Subcutaneous abdominal adipose tissue (tissue), 5 donors: ENCODE measurements around the gene CDC5L.

Experiments used
- H3K27ac ChIP-seq: one replicate; pipeline ENCODE4 v1.7.0; 2013; ENCODE audit warnings: low read depth, mild to moderate bottlenecking, inconsistent platforms, low read length, moderate library complexity
- H3K27me3 ChIP-seq, 5 donors: one replicate each; pipeline ENCODE4 v1.7.0; 2013; ENCODE audit warnings: low read length in 5 of 5, inconsistent platforms in 1 of 5; ENCODE audit not compliant: control insufficient read depth in 5 of 5, insufficient read depth in 4 of 5
- H3K36me3 ChIP-seq, 5 donors: one replicate each; pipeline ENCODE4 v1.7.0; 2013; ENCODE audit warnings: low read length in 5 of 5; ENCODE audit not compliant: control insufficient read depth in 5 of 5, insufficient read depth in 5 of 5
- H3K4me1 ChIP-seq, 5 donors: one replicate each; pipeline ENCODE4 v1.7.0; 2013; ENCODE audit warnings: low read length in 5 of 5, mild to moderate bottlenecking in 3 of 5, moderate library complexity in 1 of 5; ENCODE audit not compliant: control insufficient read depth in 5 of 5, insufficient read depth in 5 of 5
- H3K4me3 ChIP-seq, 5 donors: one replicate each; pipeline ENCODE4 v1.7.0; 2013; ENCODE audit warnings: low read length in 5 of 5, low read depth in 1 of 5
- H3K9ac ChIP-seq, 5 donors: one replicate each; pipeline ENCODE4 v1.7.0; 2013; ENCODE audit warnings: low read length in 5 of 5, mild to moderate bottlenecking in 4 of 5, moderate library complexity in 3 of 5
- H3K9me3 ChIP-seq, 5 donors: one replicate each; pipeline ENCODE4 v1.7.0; 2013; ENCODE audit warnings: low read length in 5 of 5; ENCODE audit not compliant: control insufficient read depth in 5 of 5
- donor health status: healthy.
- donor health status: healthy.
- donor health status: healthy.
- donor health status: healthy.
- donor health status: healthy.

Gene CDC5L

DNA sequence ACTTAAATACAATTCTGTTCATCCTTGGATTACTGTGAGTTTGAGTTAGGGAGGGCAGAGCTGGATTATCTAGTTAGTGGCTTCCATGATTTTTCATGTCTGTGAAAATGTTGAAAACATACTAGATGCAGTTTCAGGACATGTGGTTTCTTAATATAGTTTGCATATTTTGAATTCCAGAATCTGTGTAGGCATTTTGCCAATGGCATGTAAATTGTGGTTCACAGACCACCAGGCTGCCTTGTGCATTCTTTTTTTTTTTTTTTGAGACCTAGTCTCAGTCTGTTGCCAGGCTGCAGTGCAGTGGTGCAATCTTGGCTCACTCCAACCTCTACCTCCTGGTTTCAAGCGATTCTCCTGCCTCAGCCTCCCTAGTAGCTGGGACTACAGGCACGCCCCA lies 42.8 kb downstream of the CDC5L start:
- H3K9me3 ChIP-seq: no peaks in the 10 kb centered on the region
- no peak overlapping the region for H3K4me3 ChIP-seq
- H3K36me3 ChIP-seq: peaks cover 28 to 49% (median 34%) of the 10 kb centered on the region in 5 donors
- no peak overlapping the region for H3K27ac ChIP-seq
- H3K27me3 ChIP-seq: no peaks in the 10 kb centered on the region
- H3K4me1 ChIP-seq: no peaks in the 10 kb centered on the region
- H3K9ac ChIP-seq: no peak overlapping the region

GRCh38 chr6:44431118-44431725 lies 43.7 kb downstream of the CDC5L start:
- peaks cover 22 to 40% (median 25%) of the 10 kb centered on the region in 5 donors for H3K36me3 ChIP-seq
- H3K9ac ChIP-seq: no peak overlapping the region
- H3K27ac ChIP-seq: no peak overlapping the region

DNA sequence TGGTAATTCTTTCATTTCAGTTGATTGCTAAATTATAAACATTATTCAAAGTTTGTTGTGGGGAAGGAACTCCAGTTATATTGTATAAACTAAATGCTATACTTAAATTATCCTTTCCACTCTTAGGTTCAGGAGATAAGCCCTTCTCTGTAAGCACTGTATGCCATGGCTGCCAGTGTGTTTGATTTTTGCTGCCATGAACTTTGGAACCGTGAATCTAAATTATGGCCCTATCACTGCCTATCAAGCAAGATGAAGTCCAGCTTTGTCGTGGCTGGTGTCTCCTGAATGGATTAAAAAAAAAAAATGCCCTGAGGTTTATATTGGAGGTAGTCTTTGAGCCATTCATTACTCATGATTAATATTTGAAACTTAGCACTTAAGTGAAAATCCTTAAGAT lies 44.7 kb downstream of the CDC5L start:
- H3K4me3 ChIP-seq: no peak overlapping the region
- H3K36me3 ChIP-seq: peaks cover 16 to 32% (median 17%) of the 10 kb centered on the region in 5 donors
- no peaks in the 10 kb centered on the region for H3K4me1 ChIP-seq
- no peaks in the 10 kb centered on the region for H3K9me3 ChIP-seq
- no peak overlapping the region for H3K9ac ChIP-seq
- no peak overlapping the region for H3K27ac ChIP-seq
- no peaks in the 10 kb centered on the region for H3K27me3 ChIP-seq

More at GRCh38 chr6:44431118-44431725, 43.7 kb downstream of the CDC5L start:
- no peaks in the 10 kb centered on the region for H3K9me3 ChIP-seq
- H3K4me1 ChIP-seq: no peaks in the 10 kb centered on the region
- H3K27me3 ChIP-seq: no peaks in the 10 kb centered on the region
- no peak overlapping the region for H3K4me3 ChIP-seq

- Histone ChIP-seq H3K4me1 (no peaks in the 10 kb centered on the region), H3K36me3 (peaks cover 12 to 30% (median 17%) of the 10 kb centered on the region in 5 donors)
These were observed 45.2 kb downstream of the CDC5L start for GRCh38 chr6:44432726-44433125.

DNA sequence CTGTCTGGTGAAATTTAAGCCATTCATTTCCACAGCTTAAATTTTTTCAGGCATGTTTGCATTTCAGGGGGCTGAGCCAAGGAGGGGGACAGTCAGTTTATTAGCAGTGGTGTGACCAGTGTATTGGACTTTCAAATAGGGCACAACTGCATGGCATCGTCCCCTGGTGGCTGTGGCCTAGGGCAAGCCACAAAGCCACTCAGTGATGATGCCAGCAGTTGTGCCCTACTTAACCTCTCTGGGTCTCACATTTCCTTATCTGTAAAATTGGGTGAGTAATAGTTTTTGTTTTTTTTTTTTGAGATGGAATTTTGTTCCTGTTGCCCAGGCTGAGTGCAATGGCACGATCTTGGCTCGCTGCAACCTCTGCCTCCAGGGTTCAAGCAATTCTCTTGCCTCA lies 48.0 kb downstream of the CDC5L start:
- Histone ChIP-seq H3K9ac (no peak overlapping the region), H3K36me3 (peaks cover 0 to 17% (median under 1%) of the 10 kb centered on the region in 5 donors), H3K4me3 (no peak overlapping the region), H3K9me3 (no peaks in the 10 kb centered on the region), H3K4me1 (peaks cover 0 to 3% (median 3%) of the 10 kb centered on the region in 5 donors), H3K27me3 (no peaks in the 10 kb centered on the region), H3K27ac (no peak overlapping the region)

More at GRCh38 chr6:44432726-44433125, 45.2 kb downstream of the CDC5L start:
- H3K4me3 ChIP-seq: no peak overlapping the region
- H3K9me3 ChIP-seq: no peaks in the 10 kb centered on the region
- no peak overlapping the region for H3K9ac ChIP-seq
- no peak overlapping the region for H3K27ac ChIP-seq
- H3K27me3 ChIP-seq: no peaks in the 10 kb centered on the region

GRCh38 chr6:44438827-44439226 lies 51.3 kb downstream of the CDC5L start:
- H3K4me1 ChIP-seq: peaks cover 0 to 8% (median 3%) of the 10 kb centered on the region in 5 donors
- peaks cover 0 to 10% (median 2%) of the 10 kb centered on the region in 5 donors for H3K9me3 ChIP-seq
- no peaks in the 10 kb centered on the region for H3K27me3 ChIP-seq
- H3K36me3 ChIP-seq: peaks cover 0 to 24% (median 0%) of the 10 kb centered on the region in 5 donors
- H3K9ac ChIP-seq: no peak overlapping the region
- H3K27ac ChIP-seq: no peak overlapping the region
- no peak overlapping the region for H3K4me3 ChIP-seq

GRCh38 chr6:44439270-44440045 lies 52.0 kb downstream of the CDC5L start:
- Histone ChIP-seq H3K4me1 (peaks cover 0 to 8% (median 3%) of the 10 kb centered on the region in 5 donors), H3K27me3 (no peaks in the 10 kb centered on the region), H3K9me3 (peaks cover 0 to 10% (median 5%) of the 10 kb centered on the region in 5 donors), H3K9ac (no peak overlapping the region), H3K36me3 (peaks cover 0 to 20% (median 4%) of the 10 kb centered on the region in 5 donors), H3K4me3 (no peak overlapping the region), H3K27ac (no peak overlapping the region)

DNA sequence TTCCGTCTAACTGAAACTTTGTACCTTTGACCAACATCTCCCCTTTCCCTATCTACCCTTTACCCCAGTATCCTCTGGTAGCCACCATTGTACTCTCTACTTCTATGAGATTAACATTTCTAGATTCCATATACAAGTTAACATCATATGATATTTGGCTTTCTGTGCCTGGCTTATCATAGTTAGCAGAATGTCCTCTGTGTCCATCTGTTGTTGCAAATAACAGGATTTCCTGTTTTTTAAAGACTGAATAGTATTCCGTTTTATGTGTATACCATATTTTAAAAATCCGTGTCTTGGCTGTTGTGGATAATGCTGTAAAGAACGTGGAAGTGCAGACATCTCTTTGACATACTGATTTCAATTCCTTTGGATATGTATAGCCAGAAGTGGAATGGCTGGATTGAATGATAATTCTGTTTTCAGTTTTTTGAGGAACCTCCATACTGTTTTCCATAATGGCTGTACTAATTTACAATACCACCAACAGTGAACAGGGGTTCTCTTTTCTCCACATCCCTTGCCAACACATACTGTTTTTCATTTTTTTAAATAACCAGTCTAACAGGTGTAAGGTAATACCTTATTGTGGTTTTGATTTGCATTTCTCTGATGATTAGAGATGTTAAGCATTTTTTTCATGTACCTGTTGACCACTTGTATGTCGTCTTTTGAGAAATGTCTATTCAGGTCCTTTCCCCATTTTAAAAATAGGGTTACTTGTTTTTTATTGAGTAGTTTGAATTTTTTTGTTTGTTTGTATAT lies 53.8 kb downstream of the CDC5L start:
- Histone ChIP-seq H3K36me3 (peaks cover 9 to 24% (median 15%) of the 10 kb centered on the region in 5 donors), H3K9me3 (peaks cover 0 to 10% (median 5%) of the 10 kb centered on the region in 5 donors), H3K9ac (no peak overlapping the region), H3K4me3 (no peak overlapping the region), H3K27ac (no peak overlapping the region), H3K27me3 (no peaks in the 10 kb centered on the region), H3K4me1 (peaks cover 0 to 8% (median 3%) of the 10 kb centered on the region in 5 donors)

- peaks cover 0 to 10% (median 5%) of the 10 kb centered on the region in 5 donors for H3K9me3 ChIP-seq
- no peak overlapping the region for H3K27ac ChIP-seq
- H3K27me3 ChIP-seq: no peaks in the 10 kb centered on the region
- H3K9ac ChIP-seq: no peak overlapping the region
- peaks cover 0 to 8% (median 3%) of the 10 kb centered on the region in 5 donors for H3K4me1 ChIP-seq
- H3K4me3 ChIP-seq: no peak overlapping the region
- peaks cover 17 to 32% (median 20%) of the 10 kb centered on the region in 5 donors for H3K36me3 ChIP-seq
These were observed 54.7 kb downstream of the CDC5L start for GRCh38 chr6:44442236-44442635.
